HCT116 (cell line): Measurements from ENCODE around the gene AACS. TPM values are rescaled to one million over a fixed set of nuclear protein-coding genes. Genes with fewer than 3 reads are reported as not detected.

Source experiments
- ATAC-seq: fragments of 200-7000 bp; cut with Tn5 transposase; 2 replicates; pipeline ENCODE4 v1.9.1; 2020; ENCODE audit warnings: mild to moderate bottlenecking, moderate library complexity
- BruUV-seq: library from RNA; stranded (reverse); fragments of 400-500 nt; replicated peaks from 2 replicates; lab custom pipeline; 2021; lab: Mats Ljungman, UMichigan
- CTCF ChIA-PET: fragments of 300-600 bp; sonication (Branson Sonifier 250); formaldehyde crosslinking; loops from one replicate; lab custom pipeline; 2021; ENCODE audit warnings: antibody characterized with exemption; lab: Charles Lee
- POLR2A ChIA-PET: fragments of 300-600, 350-600 bp; sonication (Branson Sonifier 250); formaldehyde crosslinking; loops from one replicate; lab custom pipeline; 2021; ENCODE audit warnings: antibody characterized with exemption; lab: Charles Lee
- RAD21 ChIA-PET, 2 experiments: fragments of 300-600 bp; sonication (Branson Sonifier 250); formaldehyde crosslinking; loops; one replicate each; lab custom pipeline; 2023; ENCODE audit warnings: low total read pairs in 2 of 2; ENCODE audit not compliant: uncharacterized antibody in 2 of 2, unreplicated experiment in 2 of 2, low non-redundant PET in 1 of 2; lab: Charles Lee
- DNase-seq: peaks from one replicate; pipeline ENCODE4 v3.0.0-alpha.2; 2010; ENCODE audit warnings: low read depth, low spot score
- H2AFZ ChIP-seq: fragments of 200-600 bp; shearing (Covaris generic), sonication (generic); 2 replicates; pipeline ENCODE4 v1.6.1; 2017; ENCODE audit warnings: low read depth, mixed run types, mixed read lengths, antibody characterized with exemption, low read length; ENCODE audit not compliant: poor library complexity, severe bottlenecking
- H3K27ac ChIP-seq: 2 replicates; pipeline ENCODE4 v1.5.1; 2012; ENCODE audit warnings: low read depth, low read length
- H3K27me3 ChIP-seq: fragments of 200-600 bp; sonication (generic); 2 replicates; pipeline ENCODE4 v1.6.1; 2016; ENCODE audit warnings: mixed run types, low read length, mixed read lengths; ENCODE audit not compliant: insufficient read depth
- H3K36me3 ChIP-seq, 2 experiments: fragments of 200-500 bp in 1 of 2; fragments of 200-600 bp in 1 of 2; sonication (Bioruptor generic) in 1 of 2; sonication (generic) in 1 of 2; 2 replicates each; pipeline versions ENCODE4 v1.5.1 to v1.6.1; 2014 to 2016; ENCODE audit warnings: low read length in 2 of 2, inconsistent platforms in 1 of 2, mixed read lengths in 1 of 2, mixed run types in 1 of 2; ENCODE audit not compliant: insufficient read depth in 2 of 2, control insufficient read depth in 1 of 2
- H3K4me1 ChIP-seq, 2 experiments: fragments of 200-600 bp in 1 of 2; sonication (generic) in 1 of 2; 2 replicates each; pipeline versions ENCODE4 v1.5.1 to v1.6.1; 2012 to 2017; ENCODE audit warnings: low read length in 2 of 2, inconsistent platforms in 1 of 2, mild to moderate bottlenecking in 1 of 2, mixed read lengths in 1 of 2, mixed run types in 1 of 2, moderate library complexity in 1 of 2; ENCODE audit not compliant: insufficient read depth in 2 of 2, control insufficient read depth in 1 of 2
- H3K4me2 ChIP-seq: fragments of 200-600 bp; sonication (generic); 2 replicates; pipeline ENCODE4 v1.6.1; 2017; ENCODE audit warnings: mixed run types, low read length, mixed read lengths
- H3K4me3 ChIP-seq, 2 experiments: fragments of 200-600 bp in 1 of 2; sonication (generic) in 1 of 2; replicated peaks in 1 of 2; 2 replicates each; pipeline ENCODE4 v1.5.1; 2011 to 2016; ENCODE audit warnings: low read length in 2 of 2, control low read depth in 1 of 2, low read depth in 1 of 2, mild to moderate bottlenecking in 1 of 2, mixed read lengths in 1 of 2, mixed run types in 1 of 2
- H3K79me2 ChIP-seq: fragments of 200-600 bp; sonication (generic); 2 replicates; pipeline ENCODE4 v1.6.1; 2017; ENCODE audit warnings: mild to moderate bottlenecking, mixed run types, low read length, moderate library complexity, mixed read lengths; ENCODE audit not compliant: insufficient read depth
- H3K9ac ChIP-seq: fragments of 200-600 bp; sonication (generic); 2 replicates; pipeline ENCODE4 v1.6.1; 2016; ENCODE audit warnings: low read length, mixed read lengths
- H3K9me2 ChIP-seq: fragments of 200-600 bp; sonication (generic), shearing (Covaris generic); 2 replicates; pipeline ENCODE4 v1.6.1; 2017; ENCODE audit warnings: mixed run types, mild to moderate bottlenecking, moderate library complexity; ENCODE audit not compliant: insufficient read depth
- H3K9me3 ChIP-seq, 2 experiments: fragments of 200-500 bp in 1 of 2; fragments of 200-600 bp in 1 of 2; sonication (Bioruptor generic) in 1 of 2; sonication (generic) in 1 of 2; 2 replicates each; pipeline ENCODE4 v1.6.1; 2014 to 2017; ENCODE audit warnings: low read length in 2 of 2, mixed read lengths in 2 of 2, inconsistent platforms in 1 of 2, low read depth in 1 of 2, mild to moderate bottlenecking in 1 of 2, mixed run types in 1 of 2, moderate library complexity in 1 of 2; ENCODE audit not compliant: control insufficient read depth in 1 of 2, insufficient read depth in 1 of 2
- H4K20me1 ChIP-seq: fragments of 200-600 bp; sonication (generic), shearing (Covaris generic); 2 replicates; pipeline ENCODE4 v1.6.1; 2017; ENCODE audit warnings: mixed run types, mild to moderate bottlenecking, moderate library complexity; ENCODE audit not compliant: insufficient read depth
- CBX3 ChIP-seq: IDR thresholded peaks from 2 replicates; pipeline ENCODE4 v1.6.1; 2012; ENCODE audit warnings: low read depth
- SRF ChIP-seq: IDR thresholded peaks from 2 replicates; pipeline ENCODE4 v1.6.1; 2012; ENCODE audit warnings: low read depth
- YY1 ChIP-seq: IDR thresholded peaks from 2 replicates; pipeline ENCODE4 v1.6.1; 2011; ENCODE audit warnings: low read length, low read depth, moderate library complexity, mild to moderate bottlenecking; ENCODE audit not compliant: insufficient replicate concordance; ENCODE audit errors: extremely low read depth
- intact Hi-C: fragments of 100-400 bp; cut with micrococcal nuclease; formaldehyde crosslinking; loops from 2 replicates; pipeline ENCODE4 v1.10.0; 2022
- total RNA-seq: library from RNA; stranded (reverse); gene quantifications from one replicate; pipeline ENCODE4 v1.2.1, GENCODE V29; 2021; ENCODE audit not compliant: unreplicated experiment
- TF ChIP-seq, protein P1 (sequence below): IDR thresholded peaks from 2 replicates; pipeline ENCODE4 v1.6.1; 2011; ENCODE audit warnings: mild to moderate bottlenecking, low read length, moderate library complexity; ENCODE audit not compliant: insufficient replicate concordance; ENCODE audit errors: extremely low read depth
- TF ChIP-seq, protein P2 (sequence below): IDR thresholded peaks from 2 replicates; pipeline ENCODE4 v1.6.1; 2012

Gene AACS
- total RNA-seq, 1 experiment from 2014 or later = 16.0 TPM

- CTCF ChIA-PET = no interaction called here
- POLR2A ChIA-PET = no interaction called here
Observed at GRCh38 chr12:125064492-125064891, 743 bp upstream of the AACS start.

More at GRCh38 chr12:125064492-125064891, 743 bp upstream of the AACS start:
- Histone ChIP-seq H3K4me1 (peaks cover 0 to 12% of the 10 kb centered on the region in 2 experiments; a peak in 3 of 4 replicates), H3K79me2 (peaks cover 5% of the 10 kb centered on the region; the same call in 1 of the 2 replicates), H3K27ac (no peak overlapping the region), H3K9me2 (no peaks in the 10 kb centered on the region), H3K4me2 (peak overlapping the region; percentile 98), H3K4me3 (peak overlapping the region; percentile 67 to 74), H2AFZ (peak overlapping the region; percentile 96), H3K36me3 (no peaks in the 10 kb centered on the region), H3K9me3 (no peaks in the 10 kb centered on the region), H3K27me3 (no peaks in the 10 kb centered on the region), H3K9ac (peak overlapping the region; percentile 68), H4K20me1 (no peaks in the 10 kb centered on the region)
- BruUV-seq = no TSS peak
- TF ChIP-seq, protein P1, sequence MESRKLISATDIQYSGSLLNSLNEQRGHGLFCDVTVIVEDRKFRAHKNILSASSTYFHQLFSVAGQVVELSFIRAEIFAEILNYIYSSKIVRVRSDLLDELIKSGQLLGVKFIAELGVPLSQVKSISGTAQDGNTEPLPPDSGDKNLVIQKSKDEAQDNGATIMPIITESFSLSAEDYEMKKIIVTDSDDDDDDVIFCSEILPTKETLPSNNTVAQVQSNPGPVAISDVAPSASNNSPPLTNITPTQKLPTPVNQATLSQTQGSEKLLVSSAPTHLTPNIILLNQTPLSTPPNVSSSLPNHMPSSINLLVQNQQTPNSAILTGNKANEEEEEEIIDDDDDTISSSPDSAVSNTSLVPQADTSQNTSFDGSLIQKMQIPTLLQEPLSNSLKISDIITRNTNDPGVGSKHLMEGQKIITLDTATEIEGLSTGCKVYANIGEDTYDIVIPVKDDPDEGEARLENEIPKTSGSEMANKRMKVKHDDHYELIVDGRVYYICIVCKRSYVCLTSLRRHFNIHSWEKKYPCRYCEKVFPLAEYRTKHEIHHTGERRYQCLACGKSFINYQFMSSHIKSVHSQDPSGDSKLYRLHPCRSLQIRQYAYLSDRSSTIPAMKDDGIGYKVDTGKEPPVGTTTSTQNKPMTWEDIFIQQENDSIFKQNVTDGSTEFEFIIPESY = no peak
- TF ChIP-seq SRF = no peak
- TF ChIP-seq, protein P2, sequence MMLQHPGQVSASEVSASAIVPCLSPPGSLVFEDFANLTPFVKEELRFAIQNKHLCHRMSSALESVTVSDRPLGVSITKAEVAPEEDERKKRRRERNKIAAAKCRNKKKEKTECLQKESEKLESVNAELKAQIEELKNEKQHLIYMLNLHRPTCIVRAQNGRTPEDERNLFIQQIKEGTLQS = no peak
- no peak for TF ChIP-seq CBX3
- TF ChIP-seq YY1 = no peak
- intact Hi-C loops = no loop called here
- DNase-seq (no peak), ATAC-seq (no peak)
- RAD21 ChIA-PET = interaction anchor here in 1 of 2 experiments (0.6 kb wide), 1 partner anchor 51 kb away, joined by 3 read pairs; no protein-coding TSS in a partner anchor
